Activated CD8-positive, alpha-beta memory T cell treated with anti-CD3 and anti-CD28 coated beads, Interleukin-2, amount 10 ng/mL, durations not matched to agents 7 days and 5 days (primary cell): ENCODE results near the gene CFAP77. TPM values are rescaled to one million over a fixed set of nuclear protein-coding genes. Genes with fewer than 3 reads are reported as not detected.

Experiments
- ATAC-seq: fragments of 150-1000 bp; cut with Tn5 transposase; one replicate; pipeline ENCODE4 v1.10.0; 2021; ENCODE audit warnings: moderate library complexity
- CTCF ChIA-PET: fragments of 350-600 bp; sonication (Branson Sonifier 250); formaldehyde crosslinking; loops from one replicate; lab custom pipeline; 2021; ENCODE audit warnings: antibody characterized with exemption; lab: Charles Lee
- DNase-seq: peaks from one replicate; pipeline ENCODE4 v3.0.0-alpha.2; 2020
- H3K27ac Mint-ChIP-seq: one replicate; pipeline ENCODE4 v1.8.0; 2021; ENCODE audit warnings: mild to moderate bottlenecking, mixed read lengths
- H3K27me3 Mint-ChIP-seq: one replicate; pipeline ENCODE4 v1.8.0; 2021; ENCODE audit warnings: mixed read lengths
- H3K36me3 Mint-ChIP-seq: one replicate; pipeline ENCODE4 v1.8.0; 2021; ENCODE audit warnings: mild to moderate bottlenecking, mixed read lengths
- H3K4me1 Mint-ChIP-seq: one replicate; pipeline ENCODE4 v1.8.0; 2021; ENCODE audit warnings: mixed read lengths
- H3K4me3 Mint-ChIP-seq: one replicate; pipeline ENCODE4 v1.8.0; 2021; ENCODE audit warnings: mild to moderate bottlenecking, moderate library complexity, mixed read lengths
- H3K9me3 Mint-ChIP-seq: one replicate; pipeline ENCODE4 v1.8.0; 2022; ENCODE audit warnings: low read depth, mixed read lengths
- total RNA-seq, 2 experiments: library from RNA; stranded (reverse); gene quantifications; one replicate each; pipeline ENCODE4 v1.2.3, GENCODE V29; 2021

CFAP77 gene
- total RNA-seq, 2 experiments from 2014 or later = not detected

DNA sequence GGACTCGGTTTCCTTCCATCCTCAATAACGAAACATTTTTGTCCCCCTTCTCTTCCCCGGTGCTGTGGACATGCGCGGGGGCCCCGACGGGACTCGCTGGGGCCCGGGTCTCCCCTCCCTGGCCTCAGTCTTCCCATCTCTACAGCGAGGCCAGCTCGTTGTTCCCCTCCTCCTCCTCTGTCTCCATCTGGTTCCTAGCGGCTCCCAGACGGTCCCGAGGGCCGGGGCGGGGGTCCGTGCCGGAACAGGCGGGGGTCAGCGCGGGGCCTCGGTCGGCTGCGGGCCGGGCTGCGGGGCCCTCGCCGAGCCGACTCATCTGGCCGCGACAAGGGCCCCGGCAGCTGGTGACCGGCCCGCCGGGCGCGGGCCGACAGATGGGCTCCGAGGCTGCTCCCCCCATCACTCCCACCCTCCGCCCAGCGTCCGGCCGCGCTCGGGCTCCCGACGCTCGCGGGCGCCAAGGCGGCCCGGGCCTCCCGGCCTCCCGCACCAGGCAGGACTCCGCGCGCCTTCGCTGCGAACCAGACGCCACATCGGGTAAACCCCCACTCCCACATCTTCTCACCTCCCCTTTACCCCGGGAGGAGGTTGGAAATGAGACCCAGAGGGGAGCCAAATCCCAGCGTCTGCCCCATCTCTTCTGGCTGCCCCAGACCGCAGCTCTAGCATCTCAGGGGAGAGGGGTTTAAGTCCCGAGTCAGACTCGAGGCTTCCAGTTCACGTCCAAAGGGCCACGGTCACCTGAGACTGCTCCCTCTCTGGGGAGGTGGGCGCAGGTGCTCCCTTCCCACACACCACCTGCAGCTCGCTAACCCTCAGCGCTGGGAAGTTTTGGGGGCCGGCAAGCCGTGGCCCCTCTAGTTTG is 180.5 kb downstream of the CFAP77 start:
- DNase-seq = no peak
- H3K9me3 Mint-ChIP-seq = no peaks in the 10 kb centered on the region
- H3K4me1 Mint-ChIP-seq = peaks cover 2% of the 10 kb centered on the region
- no peak overlapping the region for H3K27ac Mint-ChIP-seq
- H3K4me3 Mint-ChIP-seq = no peak overlapping the region
- H3K36me3 Mint-ChIP-seq = peaks cover 2% of the 10 kb centered on the region
- CTCF ChIA-PET = no interaction called here
- peaks cover 61% of the 10 kb centered on the region for H3K27me3 Mint-ChIP-seq
- no peak for ATAC-seq

GRCh38 chr9:132591244-132591643 is 181.2 kb downstream of the CFAP77 start:
- Mint-ChIP-seq H3K4me3 (no peak overlapping the region), H3K27me3 (peaks cover 54% of the 10 kb centered on the region)
- CTCF ChIA-PET = interaction anchor here (0.5 kb wide), 1 partner anchor 391 kb away, joined by 3 read pairs; no protein-coding TSS in a partner anchor

DNA sequence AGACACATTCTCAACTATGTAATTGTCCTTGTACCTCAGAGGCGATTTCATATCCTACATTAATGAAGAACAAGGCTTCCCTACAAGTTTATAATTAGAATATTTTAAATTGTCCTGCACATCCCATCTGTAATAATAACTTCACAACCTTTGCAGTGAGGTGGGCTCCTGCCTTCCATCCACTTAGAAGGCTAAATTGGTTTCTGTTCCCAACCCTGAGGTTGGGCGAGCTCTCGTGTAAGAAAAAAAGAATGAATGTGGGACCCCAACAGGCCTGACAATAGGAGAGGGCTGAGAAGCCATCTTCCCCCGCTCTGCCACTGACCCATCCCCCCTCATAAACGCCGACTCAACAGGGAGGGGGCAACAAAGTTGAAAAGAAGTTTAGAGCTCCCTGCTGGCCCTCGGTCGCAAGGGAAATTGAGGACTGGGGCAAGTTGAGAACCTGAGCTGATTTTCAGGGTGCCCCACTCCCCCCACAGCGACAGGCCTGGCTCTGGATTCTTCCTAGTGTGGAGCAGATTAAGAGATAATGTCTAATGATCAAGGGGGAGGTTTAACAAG is 181.8 kb downstream of the CFAP77 start:
- no peaks in the 10 kb centered on the region for H3K4me1 Mint-ChIP-seq
- H3K4me3 Mint-ChIP-seq = no peak overlapping the region
- no peaks in the 10 kb centered on the region for H3K9me3 Mint-ChIP-seq
- peaks cover 2% of the 10 kb centered on the region for H3K36me3 Mint-ChIP-seq
- ATAC-seq (no peak), DNase-seq (no peak)
- peaks cover 48% of the 10 kb centered on the region for H3K27me3 Mint-ChIP-seq
- no peak overlapping the region for H3K27ac Mint-ChIP-seq
- CTCF ChIA-PET = interaction anchor here (0.5 kb wide), 1 partner anchor 390 kb away, joined by 3 read pairs; no protein-coding TSS in a partner anchor

More at GRCh38 chr9:132591244-132591643, 181.2 kb downstream of the CFAP77 start:
- Mint-ChIP-seq H3K9me3 (no peaks in the 10 kb centered on the region), H3K27ac (no peak overlapping the region), H3K4me1 (peaks cover under 1% of the 10 kb centered on the region), H3K36me3 (peaks cover 2% of the 10 kb centered on the region)
- DNase-seq = no peak
- no peak for ATAC-seq

DNA sequence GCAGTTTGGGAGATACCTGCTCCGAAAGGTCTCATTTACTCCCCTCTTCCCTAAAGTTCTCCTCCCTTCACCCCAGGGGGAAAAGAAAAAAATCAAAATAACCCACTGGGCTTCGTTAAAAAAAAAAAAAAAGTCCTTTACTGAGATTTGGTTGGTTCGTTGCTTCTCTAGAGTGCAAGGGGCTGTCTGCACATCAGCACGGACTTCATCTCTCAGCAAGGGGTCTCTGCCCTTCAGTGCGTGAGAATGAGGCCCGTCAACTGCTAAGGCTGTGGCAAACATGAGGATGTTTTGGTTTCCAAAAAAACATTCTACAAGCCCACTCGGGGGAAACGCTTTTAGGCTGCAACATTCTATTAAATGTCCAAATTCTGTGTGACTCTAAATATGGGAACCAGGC is 182.4 kb downstream of the CFAP77 start:
- Mint-ChIP-seq H3K36me3 (peaks cover 2% of the 10 kb centered on the region), H3K9me3 (no peaks in the 10 kb centered on the region), H3K27ac (no peak overlapping the region), H3K4me1 (no peaks in the 10 kb centered on the region), H3K4me3 (no peak overlapping the region), H3K27me3 (peaks cover 43% of the 10 kb centered on the region)
- no peak for ATAC-seq
- no peak for DNase-seq
- CTCF ChIA-PET = no interaction called here

DNA sequence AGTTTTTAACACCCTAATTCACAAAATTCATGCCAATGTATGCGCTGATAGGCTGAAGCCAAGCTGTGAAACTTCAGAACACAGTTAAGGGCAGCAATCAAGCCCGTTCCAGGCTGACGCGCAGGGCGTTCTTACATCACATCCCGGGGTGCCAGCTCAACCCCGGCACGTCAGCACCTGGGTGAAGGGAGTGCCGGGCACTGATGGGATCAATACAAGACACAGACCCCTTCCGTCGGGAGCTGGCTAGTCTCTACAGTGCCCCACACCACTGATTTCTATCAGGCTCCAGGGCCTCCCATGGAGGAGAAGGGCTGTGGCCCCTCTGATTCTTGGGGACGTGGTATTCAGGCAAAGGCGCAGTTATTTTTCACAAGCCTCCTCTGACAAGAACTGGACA is 184.4 kb downstream of the CFAP77 start:
- no peaks in the 10 kb centered on the region for H3K9me3 Mint-ChIP-seq
- ATAC-seq = no peak
- H3K27ac Mint-ChIP-seq = no peak overlapping the region
- H3K4me3 Mint-ChIP-seq = no peak overlapping the region
- peaks cover 25% of the 10 kb centered on the region for H3K27me3 Mint-ChIP-seq
- H3K4me1 Mint-ChIP-seq = no peaks in the 10 kb centered on the region
- CTCF ChIA-PET = interaction anchor here (1.4 kb wide), 1 partner anchor 244 kb away, joined by 3 read pairs; no protein-coding TSS in a partner anchor
- H3K36me3 Mint-ChIP-seq = peaks cover 2% of the 10 kb centered on the region
- DNase-seq = no peak

DNA sequence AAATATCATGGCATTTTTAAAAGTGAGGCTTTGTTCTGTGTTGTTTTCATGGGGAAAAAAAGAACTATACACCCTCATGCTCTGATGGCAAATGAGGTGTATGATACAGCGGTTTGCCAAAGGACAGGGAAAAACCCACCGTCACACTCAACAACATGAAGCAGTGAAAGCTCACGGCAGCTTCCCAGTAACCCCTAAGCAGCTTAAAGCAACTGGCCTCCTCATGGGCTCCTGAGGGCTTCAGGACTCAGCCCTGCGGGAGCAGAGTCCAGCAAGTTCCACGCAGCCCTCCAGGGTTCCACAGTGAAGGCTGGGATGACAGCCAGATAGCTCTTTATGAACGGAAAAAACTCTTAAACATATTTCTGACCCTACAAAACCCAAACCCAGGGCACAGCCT is 185.3 kb downstream of the CFAP77 start:
- no peak overlapping the region for H3K4me3 Mint-ChIP-seq
- no peak for ATAC-seq
- CTCF ChIA-PET = no interaction called here

GRCh38 chr9:132596200-132596599 is 186.2 kb downstream of the CFAP77 start:
- H3K27me3 Mint-ChIP-seq = peaks cover 13% of the 10 kb centered on the region
- peaks cover 3% of the 10 kb centered on the region for H3K36me3 Mint-ChIP-seq
- no peak overlapping the region for H3K4me3 Mint-ChIP-seq
- no peak for DNase-seq
- no peaks in the 10 kb centered on the region for H3K9me3 Mint-ChIP-seq
- no peak overlapping the region for H3K27ac Mint-ChIP-seq
- H3K4me1 Mint-ChIP-seq = no peaks in the 10 kb centered on the region
- CTCF ChIA-PET = interaction anchor here (1.1 kb wide), 1 partner anchor 89 kb away, joined by 4 read pairs; no protein-coding TSS in a partner anchor
- ATAC-seq = no peak

More for the DNA sequence above, 185.3 kb downstream of the CFAP77 start:
- H3K27me3 Mint-ChIP-seq = peaks cover 19% of the 10 kb centered on the region
- no peaks in the 10 kb centered on the region for H3K4me1 Mint-ChIP-seq
- no peaks in the 10 kb centered on the region for H3K9me3 Mint-ChIP-seq
- peaks cover 3% of the 10 kb centered on the region for H3K36me3 Mint-ChIP-seq
- H3K27ac Mint-ChIP-seq = no peak overlapping the region
- DNase-seq = no peak

GRCh38 chr9:132597073-132597775 is 187.2 kb downstream of the CFAP77 start:
- Mint-ChIP-seq H3K27me3 (peaks cover 3% of the 10 kb centered on the region), H3K4me1 (no peaks in the 10 kb centered on the region), H3K27ac (no peak overlapping the region), H3K36me3 (peaks cover 3% of the 10 kb centered on the region), H3K9me3 (no peaks in the 10 kb centered on the region), H3K4me3 (no peak overlapping the region)
- DNase-seq = no peak
- CTCF ChIA-PET = interaction anchor here (1.1 kb wide), 1 partner anchor 90 kb away, joined by 4 read pairs; no protein-coding TSS in a partner anchor
- ATAC-seq = no peak

- DNase-seq (no peak), ATAC-seq (no peak)
- Mint-ChIP-seq H3K27ac (no peak overlapping the region), H3K36me3 (peaks cover 3% of the 10 kb centered on the region), H3K27me3 (no peaks in the 10 kb centered on the region), H3K9me3 (no peaks in the 10 kb centered on the region), H3K4me1 (peaks cover 2% of the 10 kb centered on the region), H3K4me3 (no peak overlapping the region)
- CTCF ChIA-PET = no interaction called here
These were observed 190.4 kb downstream of the CFAP77 start for GRCh38 chr9:132600326-132600984.

DNA sequence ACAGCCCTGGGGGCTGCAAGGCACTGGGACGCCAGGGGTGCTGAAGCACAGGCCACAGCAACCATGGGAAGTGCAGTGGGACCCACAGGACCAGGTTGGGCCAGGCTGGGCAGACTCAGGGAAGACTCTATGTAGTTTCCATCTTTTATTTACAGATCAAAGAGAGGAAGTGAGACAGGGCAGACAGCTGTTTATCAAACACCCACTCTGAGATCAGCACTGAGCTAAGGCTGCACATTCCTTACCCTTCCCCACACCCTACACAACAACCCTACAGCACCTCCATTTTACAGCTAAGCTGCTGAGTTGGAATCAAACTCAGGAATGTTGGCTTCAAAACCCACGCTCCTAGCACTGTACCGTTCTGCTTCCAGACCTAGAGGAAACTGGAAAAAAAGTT is 192.2 kb downstream of the CFAP77 start:
- no peak overlapping the region for H3K4me3 Mint-ChIP-seq
- CTCF ChIA-PET = no interaction called here
- no peak for DNase-seq
- no peaks in the 10 kb centered on the region for H3K27me3 Mint-ChIP-seq
- peaks cover 6% of the 10 kb centered on the region for H3K4me1 Mint-ChIP-seq
- ATAC-seq = no peak
- peaks cover 6% of the 10 kb centered on the region for H3K36me3 Mint-ChIP-seq
- H3K27ac Mint-ChIP-seq = no peak overlapping the region
- no peaks in the 10 kb centered on the region for H3K9me3 Mint-ChIP-seq

DNA sequence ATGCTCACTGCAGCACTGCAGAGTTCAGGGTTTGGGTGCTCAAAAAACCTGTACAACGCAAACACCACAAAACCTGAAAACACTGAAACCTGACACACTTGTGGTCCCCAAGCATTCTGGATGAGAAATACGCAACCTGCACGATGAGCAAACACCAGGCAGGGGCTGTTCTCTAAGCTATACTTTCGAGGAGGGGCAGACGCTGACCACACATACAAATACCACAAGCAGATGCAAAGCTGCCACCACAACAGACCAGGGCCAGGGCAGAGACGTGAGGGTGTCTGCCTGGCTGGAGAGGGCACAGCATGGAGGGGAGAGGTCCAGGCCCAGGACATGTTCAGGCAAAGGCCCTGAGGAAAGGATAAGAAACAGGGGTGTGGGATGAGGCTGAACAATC is 195.4 kb downstream of the CFAP77 start:
- Mint-ChIP-seq H3K27ac (no peak overlapping the region), H3K4me1 (peaks cover 6% of the 10 kb centered on the region), H3K9me3 (no peaks in the 10 kb centered on the region), H3K4me3 (no peak overlapping the region), H3K27me3 (no peaks in the 10 kb centered on the region), H3K36me3 (peaks cover 6% of the 10 kb centered on the region)
- DNase-seq = no peak
- ATAC-seq = no peak
- CTCF ChIA-PET = no interaction called here

- ATAC-seq (no peak), DNase-seq (no peak)
- CTCF ChIA-PET = no interaction called here
- no peaks in the 10 kb centered on the region for H3K27me3 Mint-ChIP-seq
- H3K4me1 Mint-ChIP-seq = peaks cover 6% of the 10 kb centered on the region
- H3K27ac Mint-ChIP-seq = no peak overlapping the region
- H3K9me3 Mint-ChIP-seq = no peaks in the 10 kb centered on the region
- peaks cover 5% of the 10 kb centered on the region for H3K36me3 Mint-ChIP-seq
- H3K4me3 Mint-ChIP-seq = no peak overlapping the region
These were observed 196.1 kb downstream of the CFAP77 start for GRCh38 chr9:132606066-132606465.

GRCh38 chr9:132609184-132609583 is 199.2 kb downstream of the CFAP77 start:
- peaks cover 6% of the 10 kb centered on the region for H3K36me3 Mint-ChIP-seq

More at GRCh38 chr9:132609184-132609583, 199.2 kb downstream of the CFAP77 start:
- H3K9me3 Mint-ChIP-seq = no peaks in the 10 kb centered on the region
- H3K4me1 Mint-ChIP-seq = peaks cover 6% of the 10 kb centered on the region
- DNase-seq (no peak), ATAC-seq (no peak)
- CTCF ChIA-PET = no interaction called here
- H3K27me3 Mint-ChIP-seq = no peaks in the 10 kb centered on the region
- no peak overlapping the region for H3K4me3 Mint-ChIP-seq
- H3K27ac Mint-ChIP-seq = no peak overlapping the region
